ENCODE data around the gene FDX1.

The FDX1 gene

DNA sequence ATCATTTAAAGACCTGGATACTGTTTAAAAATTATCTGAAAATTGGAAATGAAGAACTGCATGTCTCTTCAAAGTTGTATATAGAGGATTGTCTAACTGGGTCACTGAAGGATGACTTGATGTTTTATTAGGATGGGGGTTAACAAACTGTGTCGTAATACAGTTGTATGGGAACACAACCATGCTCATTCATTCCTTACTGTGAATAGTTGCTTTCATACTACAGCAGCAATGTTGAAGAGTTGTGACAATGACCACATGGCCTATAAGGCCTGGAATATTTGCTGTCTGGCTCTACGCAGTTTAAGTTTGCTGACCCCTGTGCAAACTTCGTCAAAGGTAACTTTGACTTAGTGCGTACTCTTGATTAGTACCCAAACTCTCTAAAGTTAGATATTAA is 38.4 kb downstream of the FDX1 start:
- no peak for DNase-seq (ENCODE audit: low read depth in 1 of 2, low spot score in 1 of 2)
- TF ChIP-seq, protein P1, sequence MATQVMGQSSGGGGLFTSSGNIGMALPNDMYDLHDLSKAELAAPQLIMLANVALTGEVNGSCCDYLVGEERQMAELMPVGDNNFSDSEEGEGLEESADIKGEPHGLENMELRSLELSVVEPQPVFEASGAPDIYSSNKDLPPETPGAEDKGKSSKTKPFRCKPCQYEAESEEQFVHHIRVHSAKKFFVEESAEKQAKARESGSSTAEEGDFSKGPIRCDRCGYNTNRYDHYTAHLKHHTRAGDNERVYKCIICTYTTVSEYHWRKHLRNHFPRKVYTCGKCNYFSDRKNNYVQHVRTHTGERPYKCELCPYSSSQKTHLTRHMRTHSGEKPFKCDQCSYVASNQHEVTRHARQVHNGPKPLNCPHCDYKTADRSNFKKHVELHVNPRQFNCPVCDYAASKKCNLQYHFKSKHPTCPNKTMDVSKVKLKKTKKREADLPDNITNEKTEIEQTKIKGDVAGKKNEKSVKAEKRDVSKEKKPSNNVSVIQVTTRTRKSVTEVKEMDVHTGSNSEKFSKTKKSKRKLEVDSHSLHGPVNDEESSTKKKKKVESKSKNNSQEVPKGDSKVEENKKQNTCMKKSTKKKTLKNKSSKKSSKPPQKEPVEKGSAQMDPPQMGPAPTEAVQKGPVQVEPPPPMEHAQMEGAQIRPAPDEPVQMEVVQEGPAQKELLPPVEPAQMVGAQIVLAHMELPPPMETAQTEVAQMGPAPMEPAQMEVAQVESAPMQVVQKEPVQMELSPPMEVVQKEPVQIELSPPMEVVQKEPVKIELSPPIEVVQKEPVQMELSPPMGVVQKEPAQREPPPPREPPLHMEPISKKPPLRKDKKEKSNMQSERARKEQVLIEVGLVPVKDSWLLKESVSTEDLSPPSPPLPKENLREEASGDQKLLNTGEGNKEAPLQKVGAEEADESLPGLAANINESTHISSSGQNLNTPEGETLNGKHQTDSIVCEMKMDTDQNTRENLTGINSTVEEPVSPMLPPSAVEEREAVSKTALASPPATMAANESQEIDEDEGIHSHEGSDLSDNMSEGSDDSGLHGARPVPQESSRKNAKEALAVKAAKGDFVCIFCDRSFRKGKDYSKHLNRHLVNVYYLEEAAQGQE (IDR thresholded peaks at IDR 0.05; ENCODE audit: insufficient replicate concordance, low read depth) = no peak
- TF ChIP-seq POLR2AphosphoS5 (IDR thresholded peaks at IDR 0.05; ENCODE audit: low read depth) (no peak), SPI1 (IDR thresholded peaks at IDR 0.05; ENCODE audit: borderline replicate concordance, low read depth) (no peak), GABPA (IDR thresholded peaks at IDR 0.05; ENCODE audit: low read depth) (no peak)
- TF ChIP-seq, protein P2, sequence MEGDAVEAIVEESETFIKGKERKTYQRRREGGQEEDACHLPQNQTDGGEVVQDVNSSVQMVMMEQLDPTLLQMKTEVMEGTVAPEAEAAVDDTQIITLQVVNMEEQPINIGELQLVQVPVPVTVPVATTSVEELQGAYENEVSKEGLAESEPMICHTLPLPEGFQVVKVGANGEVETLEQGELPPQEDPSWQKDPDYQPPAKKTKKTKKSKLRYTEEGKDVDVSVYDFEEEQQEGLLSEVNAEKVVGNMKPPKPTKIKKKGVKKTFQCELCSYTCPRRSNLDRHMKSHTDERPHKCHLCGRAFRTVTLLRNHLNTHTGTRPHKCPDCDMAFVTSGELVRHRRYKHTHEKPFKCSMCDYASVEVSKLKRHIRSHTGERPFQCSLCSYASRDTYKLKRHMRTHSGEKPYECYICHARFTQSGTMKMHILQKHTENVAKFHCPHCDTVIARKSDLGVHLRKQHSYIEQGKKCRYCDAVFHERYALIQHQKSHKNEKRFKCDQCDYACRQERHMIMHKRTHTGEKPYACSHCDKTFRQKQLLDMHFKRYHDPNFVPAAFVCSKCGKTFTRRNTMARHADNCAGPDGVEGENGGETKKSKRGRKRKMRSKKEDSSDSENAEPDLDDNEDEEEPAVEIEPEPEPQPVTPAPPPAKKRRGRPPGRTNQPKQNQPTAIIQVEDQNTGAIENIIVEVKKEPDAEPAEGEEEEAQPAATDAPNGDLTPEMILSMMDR (IDR thresholded peaks at IDR 0.05; ENCODE audit: insufficient read depth, low read length) = no peak
- no peak overlapping the region for H3K4me3 ChIP-seq (replicated peaks; ENCODE audit: insufficient read depth, low read length)
- no peak overlapping the region for H3K27ac ChIP-seq (replicated peaks)
- H3K27me3 ChIP-seq (ENCODE audit: insufficient read depth, poor library complexity, severe bottlenecking) = no peaks in the 10 kb centered on the region

DNA sequence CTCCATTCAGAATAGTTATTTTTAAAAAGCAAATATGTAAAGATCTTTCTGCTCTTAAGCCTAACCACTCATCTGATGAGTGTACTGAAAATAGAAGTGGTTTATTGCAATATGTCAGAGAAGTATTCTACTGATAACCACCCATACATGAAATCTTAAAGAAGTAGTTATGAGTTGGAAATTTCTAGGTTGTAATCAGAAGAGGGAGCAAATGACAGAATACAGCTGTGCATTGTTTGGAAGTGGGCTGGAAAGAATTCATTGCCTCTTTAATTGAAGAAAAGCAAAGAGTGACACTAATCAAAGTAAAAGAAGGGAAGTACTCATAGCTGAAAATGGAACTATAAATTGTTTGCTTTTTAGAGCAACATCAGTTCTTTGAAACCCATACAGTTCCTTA is 39.4 kb downstream of the FDX1 start:
- no peaks in the 10 kb centered on the region for H3K27me3 ChIP-seq (ENCODE audit: insufficient read depth, poor library complexity, severe bottlenecking)
- DNase-seq (ENCODE audit: low read depth in 1 of 2, low spot score in 1 of 2) = no peak
- TF ChIP-seq, protein P2 (IDR thresholded peaks at IDR 0.05; ENCODE audit: insufficient read depth, low read length) = no peak
- TF ChIP-seq POLR2AphosphoS5 (IDR thresholded peaks at IDR 0.05; ENCODE audit: low read depth) = no peak
- TF ChIP-seq, protein P1 (IDR thresholded peaks at IDR 0.05; ENCODE audit: insufficient replicate concordance, low read depth) = no peak
- no peak for TF ChIP-seq GABPA (IDR thresholded peaks at IDR 0.05; ENCODE audit: low read depth)
- no peak for TF ChIP-seq SPI1 (IDR thresholded peaks at IDR 0.05; ENCODE audit: borderline replicate concordance, low read depth)
- no peak overlapping the region for H3K27ac ChIP-seq (replicated peaks)
- H3K4me3 ChIP-seq (replicated peaks; ENCODE audit: insufficient read depth, low read length) = no peak overlapping the region

DNA sequence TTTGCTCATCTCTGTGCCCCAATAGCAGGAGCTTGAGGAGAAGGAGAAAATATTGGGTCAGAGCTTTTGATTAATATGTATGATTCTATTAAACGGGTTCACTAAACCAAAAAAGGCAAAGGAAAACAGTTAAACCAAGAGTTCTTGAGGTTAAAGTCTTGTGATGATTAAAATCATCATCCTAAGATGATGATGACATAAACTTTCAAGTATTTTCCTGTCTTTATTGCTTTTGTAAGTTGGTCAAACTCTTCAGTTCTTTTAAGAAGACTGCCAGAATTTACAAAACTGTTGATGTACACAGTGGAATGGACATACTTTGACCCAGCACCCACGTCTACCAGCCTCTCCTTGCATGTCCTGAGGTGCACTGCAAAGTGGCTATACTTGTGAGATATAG is 41.0 kb downstream of the FDX1 start:
- Histone ChIP-seq H3K4me3 (replicated peaks; ENCODE audit: insufficient read depth, low read length) (no peak overlapping the region), H3K27ac (replicated peaks) (no peak overlapping the region), H3K27me3 (ENCODE audit: insufficient read depth, poor library complexity, severe bottlenecking) (no peaks in the 10 kb centered on the region)
- no peak for TF ChIP-seq POLR2AphosphoS5 (IDR thresholded peaks at IDR 0.05; ENCODE audit: low read depth)
- TF ChIP-seq, protein P2 (IDR thresholded peaks at IDR 0.05; ENCODE audit: insufficient read depth, low read length) = no peak
- TF ChIP-seq, protein P1 (IDR thresholded peaks at IDR 0.05; ENCODE audit: insufficient replicate concordance, low read depth) = no peak
- no peak for TF ChIP-seq SPI1 (IDR thresholded peaks at IDR 0.05; ENCODE audit: borderline replicate concordance, low read depth)
- no peak for TF ChIP-seq GABPA (IDR thresholded peaks at IDR 0.05; ENCODE audit: low read depth)
- DNase-seq (ENCODE audit: low read depth in 1 of 2, low spot score in 1 of 2) = no peak
